Stimulated activated CD4-positive, alpha-beta T cell treated with anti-CD3 and anti-CD28 coated beads, Interleukin-12 subunit alpha, Interleukin-12 subunit beta, amount 100 ng/mL, for 48 hours (primary cell): ENCODE results near the gene PUS3.
A peak's percentile ranks its signal among the peaks of the same experiment; 100 is the strongest.
"Not testable (repeated sequence)": the region's sequence is repeated elsewhere in the genome, so short reads cannot be mapped to it uniquely, and the experiment has no call there.

Experiments used
- DNase-seq, 3 donors: peaks; one replicate each; pipeline ENCODE4 v3.0.0-alpha.2; 2020; ENCODE audit warnings: low read depth in 2 of 3, low spot score in 1 of 3

PUS3 gene

GRCh38 chr11:125872138-125872491 is 30.9 kb downstream of the PUS3 start:
- no peak for DNase-seq

GRCh38 chr11:125871391-125872137 is 31.4 kb downstream of the PUS3 start:
- DNase-seq: peak in 2 of 3 donors; percentile 15 to 32

GRCh38 chr11:125869521-125869920 is 33.5 kb downstream of the PUS3 start:
- DNase-seq: no peak

GRCh38 chr11:125865354-125865753 is 37.7 kb downstream of the PUS3 start:
- not testable (repeated sequence) for DNase-seq

- not testable (repeated sequence) for DNase-seq
These were observed 40.2 kb downstream of the PUS3 start for GRCh38 chr11:125862786-125863185.

GRCh38 chr11:125857670-125858069 is 45.3 kb downstream of the PUS3 start:
- DNase-seq: not testable (repeated sequence)

- DNase-seq: no peak
These were observed 56.8 kb downstream of the PUS3 start for GRCh38 chr11:125846188-125846587.
